Posterior vena cava (tissue), 2 donors: Measurements from ENCODE around the gene ADGRF5. TPM values are rescaled to one million over a fixed set of nuclear protein-coding genes. Genes with fewer than 3 reads are reported as not detected.

Source experiments
- DNase-seq: peaks from one replicate; pipeline ENCODE4 v3.0.0-alpha.2; 2020; ENCODE audit warnings: low spot score
- intact Hi-C, 2 donors: fragments of 100-400 bp; cut with DNase I; formaldehyde crosslinking; loops; one replicate each; pipeline versions ENCODE4 v1.14.1 to v1.14.2; 2022 to 2023
- long read RNA-seq, 2 donors: library from polyadenylated mRNA; unstranded; transcript quantifications; one replicate each; pipeline ENCODE4 v2.0.0, GENCODE V29; 2020 to 2021
- total RNA-seq, 2 donors: library from RNA; stranded (reverse); fragmentation: NEBNext Ultra II Directional; extraction: Animal tissue kit (Norgen Biotek cat#: 25700); gene quantifications; one replicate each; pipeline ENCODE4 v1.2.1, GENCODE V29; 2021
- donor health status: DM: yes; HTN: yes; CAD: no.
- donor health status: DM: yes; HTN: yes; CAD: no.

The ADGRF5 gene
- total RNA-seq: 10 to 100 TPM; 24.1 to 37.4 TPM
- long read RNA-seq, donor 1, partial matches to known transcripts: 11 of 13 reads
- long read RNA-seq, donor 1, other reads (novel, unspliced or antisense): 2 of 13 reads
- long read RNA-seq, donor 2, partial matches to known transcripts: 5 of 7 reads
- long read RNA-seq, donor 2, other reads (novel, unspliced or antisense): 2 of 7 reads

- DNase-seq: no peak
- intact Hi-C loops: no loop called here
Observed at GRCh38 chr6:46921731-46922130, at the start of gene ADGRF5. ADGRF5 (minus strand) TSS chr6:46921938; CDS start chr6:46906762, 15,176 bp downstream.

GRCh38 chr6:46969206-46969605 is 47.5 kb upstream of the ADGRF5 start:
- intact Hi-C loops: no loop called here

GRCh38 chr6:46967826-46968349 is 46.1 kb upstream of the ADGRF5 start:
- no peak for DNase-seq
- intact Hi-C loops: no loop called here

More at GRCh38 chr6:46969206-46969605, 47.5 kb upstream of the ADGRF5 start:
- DNase-seq: no peak

DNA sequence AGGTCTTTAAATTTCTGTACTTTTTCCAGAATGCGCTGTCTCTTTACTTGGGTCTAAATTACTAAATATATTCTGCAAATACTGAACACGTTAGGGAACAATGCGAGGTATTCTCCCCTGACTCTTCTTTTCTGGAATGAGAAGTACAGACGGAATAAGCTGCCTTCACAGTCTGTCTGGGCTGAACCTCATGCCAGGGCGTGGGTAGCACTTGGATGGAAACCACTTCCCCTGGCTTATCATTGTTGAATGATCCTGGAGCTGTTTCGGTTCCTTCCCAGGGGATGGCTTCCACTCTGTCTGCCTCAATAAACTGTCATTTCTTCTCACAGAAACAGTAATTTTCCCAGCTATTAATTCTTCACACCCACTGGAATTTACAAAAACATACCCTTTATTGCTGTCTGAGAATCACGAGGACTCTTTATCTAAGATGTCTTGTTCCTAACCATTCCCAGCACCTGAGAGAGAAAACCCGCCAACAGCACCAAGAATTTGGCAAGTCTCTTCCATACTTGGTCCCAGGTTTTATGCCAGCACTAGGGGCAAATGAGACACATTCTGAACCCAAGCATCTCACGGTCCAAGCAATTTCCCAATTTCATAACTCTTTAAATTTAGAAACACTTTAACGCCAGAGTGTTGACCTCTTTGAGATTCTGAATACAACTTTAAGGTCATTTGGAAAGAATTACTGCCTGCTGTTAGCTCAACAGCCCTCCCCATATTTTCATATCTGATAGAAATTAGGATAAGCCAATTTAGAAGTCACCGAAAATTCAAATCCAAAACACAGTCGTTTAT is 43.2 kb upstream of the ADGRF5 start:
- intact Hi-C loops: no loop called here

DNA sequence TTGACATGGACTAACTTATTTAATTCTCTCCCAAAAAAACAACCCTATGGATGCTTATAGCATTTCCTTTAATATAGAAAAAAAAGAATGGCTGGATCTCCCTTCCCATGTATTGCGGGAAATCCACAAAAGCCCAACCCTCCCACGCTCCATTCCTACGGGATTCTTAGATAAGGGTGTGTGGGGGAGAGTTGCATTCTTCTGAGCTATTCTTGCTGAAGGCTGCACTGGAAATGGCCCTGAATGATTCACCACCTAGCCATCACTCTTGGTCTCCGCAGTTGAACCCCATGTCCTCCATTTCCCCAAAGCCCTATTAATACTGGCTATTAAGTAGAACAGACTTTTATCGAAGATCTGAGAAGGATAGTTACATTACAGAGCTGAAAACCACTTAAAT is 41.9 kb upstream of the ADGRF5 start:
- intact Hi-C loops: no loop called here
- DNase-seq: no peak

More for the DNA sequence above, 43.2 kb upstream of the ADGRF5 start:
- no peak for DNase-seq

DNA sequence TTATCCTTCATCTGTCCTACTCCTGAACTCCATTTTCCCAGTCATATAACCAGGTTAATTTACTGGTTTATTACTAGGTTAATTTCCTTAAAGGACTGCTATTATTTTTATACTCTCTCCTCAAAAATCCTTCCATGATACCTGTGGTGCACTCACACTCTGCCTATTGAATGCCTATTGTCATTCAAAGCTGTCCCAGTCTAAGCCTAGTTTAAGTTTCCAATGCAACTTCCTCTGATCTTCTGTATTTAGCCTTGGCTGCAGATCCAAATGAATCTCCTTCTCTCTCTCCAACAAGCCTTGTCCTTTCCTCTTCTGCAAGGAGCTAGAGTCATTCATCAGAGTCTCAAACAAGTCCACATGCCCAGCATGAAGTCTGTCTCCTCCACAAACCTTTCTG is 41.3 kb upstream of the ADGRF5 start:
- intact Hi-C loops: no loop called here
- DNase-seq: no peak

DNA sequence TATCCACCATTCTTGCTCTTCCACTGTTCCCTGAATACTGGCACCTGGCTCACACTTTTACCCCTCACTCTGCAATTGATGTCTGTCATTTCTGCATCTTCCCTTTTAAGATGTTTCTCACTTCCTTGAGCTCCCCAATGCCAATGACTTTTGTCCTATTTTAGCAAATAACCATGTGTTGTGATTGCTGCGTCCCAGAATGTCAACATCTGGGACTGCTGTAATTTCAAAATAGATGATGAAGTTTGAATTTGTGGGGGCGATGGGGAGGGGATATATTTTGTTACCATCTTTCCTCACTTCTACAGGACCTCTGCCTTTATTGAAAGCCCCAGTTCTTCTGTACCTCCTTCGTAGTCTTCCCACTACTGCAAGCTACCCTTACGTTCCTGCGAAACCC is 40.0 kb upstream of the ADGRF5 start:
- DNase-seq: no peak
- intact Hi-C loops: no loop called here

DNA sequence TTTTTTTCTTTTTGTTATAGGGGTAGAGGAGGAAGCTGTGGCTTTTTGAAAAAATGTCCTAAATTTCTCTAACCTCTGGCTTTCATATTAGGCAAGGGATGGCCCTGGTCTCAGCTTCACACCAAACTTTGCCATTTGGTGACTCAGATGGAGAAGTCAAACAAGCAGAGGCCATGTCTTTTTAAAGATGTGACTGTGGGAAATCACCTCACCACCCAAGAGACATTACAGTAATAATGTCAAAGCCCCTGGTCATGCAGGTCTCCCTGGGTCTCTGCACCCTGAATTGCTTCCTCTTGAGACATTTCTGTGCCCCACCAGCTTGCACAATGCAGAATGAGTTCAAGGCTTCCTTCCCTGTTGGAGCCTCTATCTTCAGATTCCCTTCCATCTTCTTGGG is 39.5 kb upstream of the ADGRF5 start:
- intact Hi-C loops: no loop called here
- DNase-seq: no peak

- intact Hi-C loops: no loop called here
- DNase-seq: no peak
Observed at GRCh38 chr6:46959419-46959818, 37.7 kb upstream of the ADGRF5 start.

DNA sequence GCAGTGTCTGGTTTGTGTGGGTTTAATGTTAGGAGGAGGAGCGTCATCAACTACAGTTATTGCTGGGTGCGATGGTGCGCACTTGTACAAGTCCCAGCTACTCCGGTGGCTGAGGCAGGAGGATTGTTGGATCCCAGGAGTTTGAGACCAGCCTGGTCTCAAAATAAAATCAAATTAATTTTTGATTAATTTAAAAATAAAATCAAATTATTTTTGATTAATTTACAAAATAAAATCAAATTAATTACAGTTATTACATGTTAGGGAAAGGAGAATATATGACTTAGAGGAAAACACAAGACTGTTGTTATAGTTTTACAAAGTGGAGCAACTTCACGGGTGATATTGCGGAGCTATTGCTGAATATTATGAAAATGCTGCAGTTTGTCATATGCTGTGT is 34.7 kb upstream of the ADGRF5 start:
- no peak for DNase-seq
- intact Hi-C loops: no loop called here

DNA sequence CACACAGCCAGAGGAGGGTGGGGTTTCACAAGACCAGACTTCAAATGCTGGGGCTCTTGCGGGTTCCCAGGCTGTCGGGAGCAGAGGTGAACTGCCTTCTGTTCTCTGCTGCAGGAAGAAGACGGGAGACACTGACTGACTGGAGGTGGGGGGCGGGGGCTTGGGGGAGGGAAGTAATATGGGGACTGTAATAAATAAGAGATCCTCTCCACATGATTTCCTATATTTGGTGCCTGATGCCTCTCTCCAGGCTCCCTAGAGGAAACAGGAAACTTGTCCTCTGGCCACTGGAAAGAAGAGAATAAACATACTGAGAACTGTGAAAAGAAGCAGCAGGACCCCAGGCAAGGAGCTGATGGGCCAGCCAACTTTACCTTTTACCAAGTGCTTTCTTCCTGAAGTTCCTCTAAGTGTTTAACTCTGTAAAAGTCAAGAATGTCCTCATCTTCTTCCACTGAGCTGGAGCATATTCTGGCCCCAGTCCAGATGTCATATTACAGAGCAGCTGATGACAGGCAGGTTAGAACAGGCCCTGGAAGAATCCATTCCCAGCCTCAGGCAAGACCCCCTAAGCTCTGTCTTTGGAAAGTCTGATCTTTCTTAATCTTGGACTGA is 33.2 kb upstream of the ADGRF5 start:
- intact Hi-C loops: no loop called here
- DNase-seq: no peak

DNA sequence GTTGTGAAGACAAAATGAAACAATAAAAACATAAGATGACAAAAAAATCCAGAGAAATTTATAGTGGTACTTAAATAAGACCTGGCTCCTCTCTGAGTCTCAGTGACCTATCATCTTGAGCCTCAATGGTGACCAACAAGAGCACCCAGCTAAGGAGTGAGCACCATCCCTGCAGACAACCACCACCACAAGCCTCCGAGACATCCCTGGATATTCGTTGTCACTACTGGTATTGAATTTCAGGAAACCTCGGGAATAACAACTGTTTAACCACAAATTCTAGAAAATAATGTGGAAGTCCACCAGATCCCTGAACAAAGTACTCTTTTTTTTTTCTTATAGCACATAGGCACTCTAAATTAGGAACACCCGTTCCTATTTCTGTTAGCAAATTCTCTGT is 32.2 kb upstream of the ADGRF5 start:
- intact Hi-C loops: no loop called here
- DNase-seq: no peak

- intact Hi-C loops: no loop called here
- peak; percentile 87 for DNase-seq
Observed at GRCh38 chr6:46949632-46950280, 28.0 kb upstream of the ADGRF5 start.

- intact Hi-C loops: no loop called here
- DNase-seq: no peak
Observed at GRCh38 chr6:46948699-46949098, 27.0 kb upstream of the ADGRF5 start.

DNA sequence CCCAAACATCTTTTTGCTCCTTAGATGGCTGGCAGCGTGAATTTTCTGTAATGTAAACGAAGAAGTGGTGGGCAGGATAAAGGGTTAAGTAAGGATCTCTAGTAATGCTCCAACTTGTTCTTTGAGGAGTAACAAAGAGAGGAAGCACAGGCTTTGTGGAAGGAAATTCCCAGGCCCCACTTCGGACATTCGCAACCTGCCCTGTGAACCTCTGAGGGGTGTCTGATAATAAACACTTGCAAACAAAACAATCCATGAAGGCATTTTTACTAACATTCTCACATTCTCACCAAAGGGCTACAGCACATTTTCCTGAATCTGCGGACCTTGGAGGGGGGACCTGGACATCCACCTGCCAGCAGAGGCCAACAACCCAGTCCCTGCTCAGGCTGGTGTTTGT is 25.8 kb upstream of the ADGRF5 start:
- no peak for DNase-seq
- intact Hi-C loops: no loop called here

- intact Hi-C loops: no loop called here
Observed at GRCh38 chr6:46940433-46941226, 18.9 kb upstream of the ADGRF5 start.

DNA sequence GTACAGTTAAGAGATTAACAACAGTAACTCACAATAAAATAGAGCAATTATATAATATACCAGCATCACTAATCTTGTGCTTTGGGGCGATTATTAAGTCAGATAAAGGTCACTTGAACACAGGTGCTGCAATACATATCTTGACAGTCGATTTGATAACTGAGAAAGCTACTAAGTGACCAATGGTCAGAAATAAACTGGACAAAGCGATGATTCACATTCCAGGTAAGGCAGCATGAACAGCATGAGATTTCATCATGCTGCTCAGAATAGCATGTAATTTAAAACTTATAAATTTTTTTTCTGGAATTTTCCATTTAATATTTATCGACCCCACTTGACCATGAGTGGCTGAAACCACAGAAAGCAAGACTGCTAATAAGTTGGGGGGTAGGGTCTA is 15.9 kb upstream of the ADGRF5 start:
- intact Hi-C loops: no loop called here
- no peak for DNase-seq

More at GRCh38 chr6:46940433-46941226, 18.9 kb upstream of the ADGRF5 start:
- DNase-seq: no peak

DNA sequence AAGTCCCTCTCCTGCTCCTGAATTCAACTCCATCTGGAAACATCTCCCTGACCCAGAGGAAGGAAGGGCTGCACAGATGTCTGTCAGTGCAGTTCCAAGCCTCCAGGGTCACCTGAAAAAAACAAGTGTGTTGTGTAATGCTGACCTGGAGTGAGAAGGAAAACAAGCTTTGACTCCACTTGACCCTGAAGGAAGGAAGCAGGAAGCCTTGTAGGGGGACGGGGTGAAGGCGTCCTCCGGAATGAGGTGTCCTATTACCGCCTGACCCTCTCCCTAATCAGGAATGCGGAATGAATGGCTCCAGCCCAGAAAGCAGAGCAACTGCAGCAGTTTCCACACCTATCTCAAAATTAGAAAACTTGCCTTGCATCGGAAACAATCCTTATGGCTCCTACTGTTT is 13.9 kb upstream of the ADGRF5 start:
- intact Hi-C loops: no loop called here
- DNase-seq: no peak

GRCh38 chr6:46933751-46934150 is 12.0 kb upstream of the ADGRF5 start:
- intact Hi-C loops: no loop called here
- no peak for DNase-seq
